UCSD-AML1 (cell line): ENCODE data around the gene DNM3.
"Not testable (repeated sequence)": the region's sequence is repeated elsewhere in the genome, so short reads cannot be mapped to it uniquely, and the experiment has no call there.

ENCODE experiments used
- DNase-seq: peaks from one replicate; lab custom pipeline; 2025; ENCODE audit not compliant: unreplicated experiment; lab: John Stamatoyannopoulos, UW

Gene DNM3

GRCh38 chr1:172269084-172269483 is 427.8 kb downstream of the DNM3 start:
- no peak for DNase-seq

- no peak for DNase-seq
Observed at GRCh38 chr1:172269644-172270043, 428.3 kb downstream of the DNM3 start.

GRCh38 chr1:172270605-172271004 is 429.3 kb downstream of the DNM3 start:
- no peak for DNase-seq

GRCh38 chr1:172272087-172272486 is 430.8 kb downstream of the DNM3 start:
- DNase-seq: no peak

- DNase-seq: no peak
Observed at GRCh38 chr1:172273647-172274396, 432.5 kb downstream of the DNM3 start.

- DNase-seq: no peak
Observed at GRCh38 chr1:172275478-172275877, 434.2 kb downstream of the DNM3 start.

GRCh38 chr1:172276120-172276818 is 435.0 kb downstream of the DNM3 start:
- DNase-seq: no peak

- no peak for DNase-seq
Observed at GRCh38 chr1:172277275-172277674, 436.0 kb downstream of the DNM3 start.

- DNase-seq: no peak
Observed at GRCh38 chr1:172277989-172278388, 436.7 kb downstream of the DNM3 start.

GRCh38 chr1:172278478-172278877 is 437.2 kb downstream of the DNM3 start:
- DNase-seq: no peak

- no peak for DNase-seq
Observed at GRCh38 chr1:172279939-172280636, 438.8 kb downstream of the DNM3 start.

GRCh38 chr1:172283766-172284165 is 442.5 kb downstream of the DNM3 start:
- DNase-seq: no peak

- no peak for DNase-seq
Observed at GRCh38 chr1:172286629-172287076, 445.4 kb downstream of the DNM3 start.

GRCh38 chr1:172287208-172287607 is 445.9 kb downstream of the DNM3 start:
- DNase-seq: no peak

- no peak for DNase-seq
Observed at GRCh38 chr1:172288581-172288980, 447.3 kb downstream of the DNM3 start.

GRCh38 chr1:172289448-172289847 is 448.1 kb downstream of the DNM3 start:
- DNase-seq: no peak

- DNase-seq: no peak
Observed at GRCh38 chr1:172292840-172293239, 451.5 kb downstream of the DNM3 start.

GRCh38 chr1:172293429-172293828 is 452.1 kb downstream of the DNM3 start:
- no peak for DNase-seq

- no peak for DNase-seq
Observed at GRCh38 chr1:172298141-172298540, 456.8 kb downstream of the DNM3 start.

GRCh38 chr1:172298911-172299310 is 457.6 kb downstream of the DNM3 start:
- DNase-seq: no peak

- no peak for DNase-seq
Observed at GRCh38 chr1:172299515-172299914, 458.2 kb downstream of the DNM3 start.

GRCh38 chr1:172307508-172307907 is 466.2 kb downstream of the DNM3 start:
- not testable (repeated sequence) for DNase-seq
